Posterior cingulate gyrus (tissue), 11 donors: ENCODE results near the gene GALNT6.
A peak's percentile ranks its signal among the peaks of the same experiment; 100 is the strongest.

ENCODE experiments used
- DNase-seq, 10 donors: peaks; one replicate each; pipeline versions ENCODE4 v3.0.0 to v3.0.0-alpha.2; 2020 to 2021; ENCODE audit warnings: mixed read lengths in 3 of 10
- intact Hi-C: fragments of 100-400 bp; cut with DNase I; formaldehyde crosslinking; loops from one replicate; pipeline ENCODE4 v1.15.1; 2023

GALNT6 gene

GRCh38 chr12:51391283-51392123 lies at the start of gene GALNT6:
GALNT6 (minus strand) TSS chr12:51391406; CDS start chr12:51379781, 11,625 bp downstream.
- peak in 3 of 10 donors; percentile 10 to 87 (median 60) for DNase-seq
- intact Hi-C loops: no loop called here

- intact Hi-C loops: no loop called here
- no peak for DNase-seq
These were observed 48.1 kb upstream of the GALNT6 start for GRCh38 chr12:51439330-51439729.

GRCh38 chr12:51437431-51437830 lies 46.2 kb upstream of the GALNT6 start:
- DNase-seq: no peak
- intact Hi-C loops: no loop called here

- intact Hi-C loops: no loop called here
- DNase-seq: no peak
These were observed 43.1 kb upstream of the GALNT6 start for GRCh38 chr12:51434305-51434704.

- intact Hi-C loops: no loop called here
- no peak for DNase-seq
These were observed 41.7 kb upstream of the GALNT6 start for GRCh38 chr12:51432921-51433320.

GRCh38 chr12:51430196-51430895 lies 39.1 kb upstream of the GALNT6 start:
- intact Hi-C loops: no loop called here

GRCh38 chr12:51429700-51430099 lies 38.5 kb upstream of the GALNT6 start:
- DNase-seq: no peak
- intact Hi-C loops: no loop called here

More at GRCh38 chr12:51430196-51430895, 39.1 kb upstream of the GALNT6 start:
- no peak for DNase-seq

GRCh38 chr12:51428256-51428655 lies 37.0 kb upstream of the GALNT6 start:
- intact Hi-C loops: no loop called here
- no peak for DNase-seq

- peak; percentile 96 to 100 (median 98) for DNase-seq
- intact Hi-C loops: loop anchor here (2.0 kb wide), 1 partner anchor 392 kb away; no protein-coding TSS in a partner anchor
These were observed 33.7 kb upstream of the GALNT6 start, which contains the start of gene SLC4A8 for GRCh38 chr12:51424662-51425539. SLC4A8 (plus strand) TSS chr12:51424831; CDS start chr12:51424988, 157 bp downstream.

GRCh38 chr12:51424094-51424661 lies 33.0 kb upstream of the GALNT6 start:
- DNase-seq: no peak
- intact Hi-C loops: loop anchor here (2.0 kb wide), 1 partner anchor 393 kb away; no protein-coding TSS in a partner anchor

GRCh38 chr12:51421266-51421884 lies 30.2 kb upstream of the GALNT6 start:
- intact Hi-C loops: loop anchor here (1.0 to 2.0 kb wide), 2 partner anchors 111 to 403 kb away; no protein-coding TSS in a partner anchor
- DNase-seq: peak in 7 of 10 donors; percentile 21 to 92 (median 62)

GRCh38 chr12:51419425-51420193 lies 28.4 kb upstream of the GALNT6 start:
- intact Hi-C loops: loop anchor here (2.0 kb wide), 1 partner anchor 405 kb away; no protein-coding TSS in a partner anchor
- peak in 1 of 10 donors; percentile 86 for DNase-seq

GRCh38 chr12:51417826-51418225 lies 26.6 kb upstream of the GALNT6 start:
- intact Hi-C loops: no loop called here
- DNase-seq: no peak

GRCh38 chr12:51415931-51416330 lies 24.7 kb upstream of the GALNT6 start:
- intact Hi-C loops: no loop called here

GRCh38 chr12:51413791-51414190 lies 22.6 kb upstream of the GALNT6 start:
- intact Hi-C loops: no loop called here
- no peak for DNase-seq

More at GRCh38 chr12:51415931-51416330, 24.7 kb upstream of the GALNT6 start:
- DNase-seq: no peak

- intact Hi-C loops: no loop called here
These were observed 21.9 kb upstream of the GALNT6 start for GRCh38 chr12:51413149-51413548.

GRCh38 chr12:51409846-51410245 lies 18.6 kb upstream of the GALNT6 start:
- no peak for DNase-seq
- intact Hi-C loops: no loop called here

More at GRCh38 chr12:51413149-51413548, 21.9 kb upstream of the GALNT6 start:
- no peak for DNase-seq

- intact Hi-C loops: no loop called here
- no peak for DNase-seq
These were observed 16.4 kb upstream of the GALNT6 start for GRCh38 chr12:51407604-51408003.

- intact Hi-C loops: no loop called here
- no peak for DNase-seq
These were observed 15.7 kb upstream of the GALNT6 start for GRCh38 chr12:51406859-51407258.
